Brain microvascular endothelial cell (primary cell): ENCODE results near the gene STXBP1.

Source experiments
- DNase-seq: peaks from one replicate; pipeline ENCODE4 v3.0.0-alpha.2; 2020
- H3K27ac ChIP-seq: fragments of 250-450 bp; sonication (Bioruptor Pico); 2 replicates; pipeline ENCODE4 v1.5.1; 2020; ENCODE audit warnings: mild to moderate bottlenecking, moderate library complexity
- H3K27me3 ChIP-seq: fragments of 250-450 bp; sonication (Bioruptor Pico); replicated peaks from 2 replicates; pipeline ENCODE4 v1.5.1; 2020; ENCODE audit warnings: mild to moderate bottlenecking
- H3K36me3 ChIP-seq: fragments of 250-450 bp; sonication (Bioruptor Pico); replicated peaks from 2 replicates; pipeline ENCODE4 v1.5.1; 2020; ENCODE audit warnings: mild to moderate bottlenecking
- H3K4me3 ChIP-seq: 2 replicates; pipeline ENCODE4 v1.5.1; 2011; ENCODE audit warnings: low read depth, mild to moderate bottlenecking, control low read depth, low read length, moderate library complexity
- CTCF ChIP-seq: IDR thresholded peaks from 2 replicates; pipeline ENCODE4 v1.5.1; 2011; ENCODE audit warnings: low read depth, mild to moderate bottlenecking, moderate library complexity, low read length, control low read depth, inconsistent platforms; ENCODE audit errors: missing control alignments
- in situ Hi-C: cut with HindIII; loops from 2 replicates; pipeline ENCODE4 v1.10.0; 2017; ENCODE audit warnings: low sequenced_read_pairs, low pct_ligation_motif_present

The STXBP1 gene

GRCh38 chr9:127611899-127612790, at the start of gene STXBP1:
STXBP1 (plus strand) TSS chr9:127612277; CDS start chr9:127612404, 127 bp downstream.
- in situ Hi-C loops, result no loop called here

GRCh38 chr9:127562279-127562796, 49.7 kb upstream of the STXBP1 start:
- Histone ChIP-seq H3K27ac (peak overlapping the region; percentile 79), H3K27me3 (no peaks in the 10 kb centered on the region), H3K36me3 (peaks cover 55% of the 10 kb centered on the region), H3K4me3 (no peak overlapping the region)
- no peak for DNase-seq
- TF ChIP-seq CTCF, result no peak
- in situ Hi-C loops, result no loop called here

More at GRCh38 chr9:127611899-127612790, at the start of gene STXBP1:
- H3K27ac ChIP-seq, result peak within 1 kb of the TSS; percentile 49
- peak; percentile 23 for TF ChIP-seq CTCF
- H3K27me3 ChIP-seq, result no peaks in the 10 kb centered on the region
- DNase-seq, result peak; percentile 53
- H3K4me3 ChIP-seq, result peak within 1 kb of the TSS; percentile 74
- no peaks in the 10 kb centered on the region for H3K36me3 ChIP-seq

GRCh38 chr9:127562841-127563401, 49.2 kb upstream of the STXBP1 start:
- Histone ChIP-seq H3K4me3 (peak overlapping the region; percentile 20), H3K36me3 (peaks cover 51% of the 10 kb centered on the region), H3K27me3 (no peaks in the 10 kb centered on the region), H3K27ac (peak overlapping the region; percentile 79)
- TF ChIP-seq CTCF, result peak; percentile 47
- DNase-seq, result peak; percentile 70
- in situ Hi-C loops, result no loop called here

GRCh38 chr9:127563579-127563978, 48.5 kb upstream of the STXBP1 start:
- no peak for DNase-seq
- in situ Hi-C loops, result no loop called here

GRCh38 chr9:127565231-127565630, 46.8 kb upstream of the STXBP1 start:
- in situ Hi-C loops, result no loop called here
- TF ChIP-seq CTCF, result no peak
- Histone ChIP-seq H3K27me3 (no peaks in the 10 kb centered on the region), H3K36me3 (peaks cover 31% of the 10 kb centered on the region), H3K4me3 (no peak overlapping the region), H3K27ac (no peak overlapping the region)
- DNase-seq, result no peak

More at GRCh38 chr9:127563579-127563978, 48.5 kb upstream of the STXBP1 start:
- Histone ChIP-seq H3K36me3 (peaks cover 48% of the 10 kb centered on the region), H3K27ac (no peak overlapping the region), H3K4me3 (no peak overlapping the region), H3K27me3 (no peaks in the 10 kb centered on the region)
- no peak for TF ChIP-seq CTCF
